Stimulated activated CD8-positive, alpha-beta memory T cell treated with anti-CD3 and anti-CD28 coated beads, Interleukin-12 subunit alpha, Interleukin-12 subunit beta, amount 100 ng/mL, for 24 hours (primary cell): ENCODE data around the gene SIRPA.
"Not testable (repeated sequence)": the region's sequence is repeated elsewhere in the genome, so short reads cannot be mapped to it uniquely, and the experiment has no call there.

Source experiments
- DNase-seq: peaks from one replicate; pipeline ENCODE4 v3.0.0-alpha.2; 2020; ENCODE audit errors: extremely low read depth

Gene SIRPA

DNA sequence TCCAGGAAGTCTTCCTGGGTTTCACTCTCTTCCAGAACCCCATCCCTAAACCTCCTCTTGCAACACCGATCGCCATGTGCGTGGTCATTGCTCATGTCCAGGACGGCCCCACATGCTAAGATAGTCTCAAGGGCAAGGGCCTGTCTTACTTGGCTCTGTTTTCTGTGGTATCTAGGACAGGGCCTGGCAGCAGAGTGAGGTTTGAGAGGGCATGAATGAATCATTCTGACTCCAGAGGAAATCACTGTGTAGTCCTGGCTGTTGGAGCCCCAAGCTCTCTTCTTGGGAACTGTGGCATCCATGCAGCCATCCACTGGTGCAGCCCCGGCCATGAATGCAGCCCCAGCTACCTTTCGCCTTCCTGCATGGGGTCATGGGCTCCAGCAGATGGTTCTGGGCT lies 12.4 kb downstream of the SIRPA start:
- DNase-seq: no peak

DNA sequence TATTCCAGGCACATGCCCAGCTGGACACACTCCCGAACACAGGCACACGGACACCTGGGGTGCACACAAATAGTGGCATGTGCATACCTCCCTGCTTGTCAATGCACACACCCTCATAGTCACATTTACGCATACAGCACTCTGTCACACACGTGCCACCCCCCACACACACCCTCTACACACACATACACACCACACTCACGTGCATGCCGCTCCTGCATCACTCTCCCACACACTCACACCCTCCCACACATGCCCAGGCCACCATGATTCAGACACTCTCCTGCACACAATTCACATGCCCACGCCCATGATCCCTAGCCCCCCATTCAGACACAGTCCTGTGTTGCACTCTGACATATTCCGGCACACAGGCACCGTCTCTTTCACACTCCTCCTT lies 13.0 kb downstream of the SIRPA start:
- DNase-seq: no peak

DNA sequence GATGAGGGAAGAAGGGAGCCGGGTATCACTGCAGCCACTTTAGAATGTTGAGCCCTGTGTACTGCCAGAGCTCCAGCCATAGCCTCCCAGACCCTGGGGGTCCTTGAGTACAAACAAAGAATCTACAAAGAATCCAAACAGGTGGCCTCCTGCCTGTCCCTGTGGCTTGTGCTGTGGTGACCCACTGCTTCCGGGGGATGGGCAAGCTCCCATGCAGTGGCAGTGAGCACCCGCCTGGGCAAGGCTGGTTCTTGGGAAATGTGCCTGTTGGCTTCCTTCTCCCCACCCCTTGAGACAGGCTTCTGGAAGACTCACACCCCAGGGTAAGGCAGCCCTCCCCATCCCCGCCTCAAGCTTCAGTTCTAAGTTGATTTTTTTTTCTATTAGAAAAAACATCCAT lies 13.9 kb downstream of the SIRPA start:
- DNase-seq: no peak

DNA sequence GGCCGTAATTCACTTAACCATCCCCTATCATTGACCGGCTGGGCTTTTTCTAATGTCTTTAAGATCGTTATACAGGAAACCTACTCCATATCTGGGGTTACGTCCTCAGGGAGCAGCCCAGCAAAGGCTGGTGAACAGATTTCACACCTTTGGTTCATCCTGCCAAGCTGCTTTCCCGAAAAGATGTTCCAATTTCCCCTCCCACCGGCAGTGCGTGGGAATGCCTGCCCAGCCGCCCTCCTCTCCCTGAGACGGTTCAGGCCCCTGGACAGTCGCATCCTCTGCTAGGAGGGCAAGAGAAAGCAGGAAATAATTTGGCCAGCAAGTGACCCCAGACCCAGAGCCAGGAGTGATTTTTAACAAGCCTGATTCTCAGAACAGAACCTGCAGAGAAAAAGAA lies 16.3 kb downstream of the SIRPA start:
- no peak for DNase-seq

DNA sequence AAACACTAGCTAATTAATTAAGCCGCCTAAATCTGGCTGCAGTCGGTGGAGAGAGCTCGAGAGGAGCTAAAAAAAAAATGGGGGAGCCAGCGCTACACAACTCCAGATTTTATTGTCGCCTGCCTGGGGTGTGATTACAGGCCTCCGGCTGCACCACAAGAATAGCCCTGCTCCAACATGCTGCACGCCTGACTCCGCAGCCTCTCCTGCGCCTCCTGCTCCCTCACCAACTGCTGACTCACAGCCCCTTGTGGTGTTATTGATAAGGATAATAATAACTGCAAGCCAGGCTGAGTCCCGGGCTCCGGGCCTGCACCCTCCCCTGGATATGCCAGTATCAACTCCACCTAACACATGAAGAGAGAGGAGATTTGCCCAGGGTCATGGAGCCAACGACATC lies 16.8 kb downstream of the SIRPA start:
- no peak for DNase-seq

DNA sequence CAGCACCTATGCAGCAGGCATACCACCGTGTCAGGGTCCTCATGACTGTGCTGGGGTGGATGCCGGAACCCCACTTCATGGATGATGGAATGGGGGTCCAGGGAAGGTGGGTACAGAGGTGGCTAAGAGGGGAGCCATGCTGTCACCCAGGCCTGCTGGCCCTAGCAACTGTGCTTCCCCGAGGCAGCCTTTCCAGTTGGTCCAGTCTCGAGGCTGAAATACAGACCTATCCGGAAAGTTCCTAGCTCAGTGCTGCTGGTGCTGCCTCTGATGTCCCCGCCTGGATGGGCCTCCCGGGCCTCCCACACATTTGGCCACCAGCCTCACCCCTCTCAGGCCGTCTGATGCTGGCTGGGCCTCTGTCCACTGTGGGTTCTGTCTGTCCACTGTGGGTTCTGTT lies 17.4 kb downstream of the SIRPA start:
- DNase-seq: no peak

DNA sequence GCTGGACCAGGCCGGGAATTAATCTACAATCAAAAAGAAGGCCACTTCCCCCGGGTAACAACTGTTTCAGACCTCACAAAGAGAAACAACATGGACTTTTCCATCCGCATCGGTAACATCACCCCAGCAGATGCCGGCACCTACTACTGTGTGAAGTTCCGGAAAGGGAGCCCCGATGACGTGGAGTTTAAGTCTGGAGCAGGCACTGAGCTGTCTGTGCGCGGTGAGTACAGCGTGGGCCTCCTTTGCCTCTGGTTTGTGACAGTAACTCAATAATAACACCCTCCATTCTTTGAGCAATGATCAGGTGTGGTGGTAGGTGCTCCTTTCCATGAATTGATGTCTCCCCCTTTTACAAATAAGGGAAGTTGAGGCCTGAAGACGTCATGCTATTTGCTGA lies 20.0 kb downstream of the SIRPA start:
- DNase-seq: not testable (repeated sequence)

DNA sequence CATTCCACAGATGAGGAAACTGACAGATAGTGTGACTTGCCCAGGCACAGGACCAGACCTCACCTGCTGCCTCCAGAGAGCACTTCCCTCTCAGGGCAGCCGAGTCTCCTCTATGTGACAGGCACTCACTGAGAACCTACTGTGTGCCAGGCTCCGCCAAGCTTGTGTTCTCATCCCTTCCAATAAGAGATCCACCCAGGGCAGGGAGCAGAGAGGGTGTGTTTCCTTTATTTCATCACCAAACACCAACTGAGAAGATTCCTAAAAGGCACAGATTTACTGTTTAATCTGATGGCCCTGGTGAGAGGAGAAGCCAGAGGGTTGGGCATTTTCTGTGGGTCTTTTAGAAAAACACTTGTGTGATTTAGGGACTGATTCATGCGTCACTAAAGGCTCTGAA lies 20.5 kb downstream of the SIRPA start:
- DNase-seq: no peak

DNA sequence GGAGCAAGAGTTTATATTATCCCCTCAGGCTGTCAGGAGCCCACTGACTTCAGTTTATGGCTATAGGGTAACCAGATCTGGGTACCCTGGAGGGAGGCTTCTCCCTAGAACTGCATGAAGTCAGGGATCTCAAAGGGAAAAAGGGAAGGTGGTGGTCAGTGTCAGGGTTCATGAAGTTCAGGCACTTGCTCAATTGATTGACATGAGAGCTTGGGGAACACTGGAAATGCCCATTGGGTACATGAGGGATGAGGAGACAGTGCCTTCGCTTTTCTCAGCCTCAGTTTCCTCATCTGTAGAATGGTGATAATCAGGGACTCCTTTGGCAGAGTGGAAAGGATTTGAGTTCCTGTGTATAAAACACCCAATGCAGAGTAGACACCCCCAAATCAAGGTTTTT lies 22.6 kb downstream of the SIRPA start:
- no peak for DNase-seq

DNA sequence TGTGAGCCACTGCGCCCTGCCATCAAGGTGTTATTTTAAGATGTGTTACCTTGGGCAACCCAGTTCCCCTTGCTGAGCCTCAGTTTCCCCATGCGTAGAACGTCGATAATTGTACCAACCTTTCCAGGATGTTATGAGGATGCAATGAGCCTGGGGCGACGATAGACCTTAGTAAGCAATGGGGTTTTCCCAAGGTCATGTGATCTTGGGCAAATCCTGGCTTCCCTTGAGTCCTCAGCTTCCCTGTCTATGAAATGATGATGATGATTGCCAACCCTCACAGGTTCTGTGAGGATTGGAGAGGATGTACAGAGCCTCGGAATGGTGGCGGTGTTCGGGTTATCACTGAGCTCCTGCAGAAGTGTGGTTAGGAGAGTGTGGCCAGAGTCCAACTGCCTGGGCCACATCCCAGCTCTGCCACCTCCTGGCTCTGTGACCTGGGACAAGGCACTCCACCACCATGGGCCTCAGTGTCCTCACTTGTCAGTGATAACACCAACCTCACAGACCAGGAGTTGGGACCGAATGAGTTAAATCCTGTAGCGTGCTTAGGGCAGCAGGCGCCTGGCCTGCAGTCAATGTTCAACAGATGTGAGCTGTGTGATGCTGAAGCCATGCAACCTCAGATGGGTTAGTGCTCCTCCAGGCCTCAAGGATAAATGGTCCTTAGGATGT lies 23.4 kb downstream of the SIRPA start:
- DNase-seq: no peak

DNA sequence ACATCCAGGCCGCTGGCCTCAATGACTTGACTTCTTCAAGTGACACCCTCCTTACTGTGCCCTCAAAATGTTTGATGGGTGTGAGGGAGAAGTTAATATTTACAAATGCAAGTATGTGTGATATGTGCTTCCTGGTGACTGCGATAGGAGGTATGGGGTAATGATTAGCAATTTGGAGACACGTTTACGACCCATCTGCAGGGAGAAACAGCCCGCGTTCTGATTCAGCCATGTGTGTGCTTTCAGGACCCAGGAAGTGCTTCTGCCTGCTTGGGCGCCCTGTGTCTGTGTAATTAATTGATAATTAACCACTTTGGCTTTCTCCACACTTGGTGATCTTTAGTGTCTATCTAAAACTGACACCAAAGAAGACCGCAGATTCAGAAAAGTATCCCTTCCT lies 25.0 kb downstream of the SIRPA start:
- no peak for DNase-seq

DNA sequence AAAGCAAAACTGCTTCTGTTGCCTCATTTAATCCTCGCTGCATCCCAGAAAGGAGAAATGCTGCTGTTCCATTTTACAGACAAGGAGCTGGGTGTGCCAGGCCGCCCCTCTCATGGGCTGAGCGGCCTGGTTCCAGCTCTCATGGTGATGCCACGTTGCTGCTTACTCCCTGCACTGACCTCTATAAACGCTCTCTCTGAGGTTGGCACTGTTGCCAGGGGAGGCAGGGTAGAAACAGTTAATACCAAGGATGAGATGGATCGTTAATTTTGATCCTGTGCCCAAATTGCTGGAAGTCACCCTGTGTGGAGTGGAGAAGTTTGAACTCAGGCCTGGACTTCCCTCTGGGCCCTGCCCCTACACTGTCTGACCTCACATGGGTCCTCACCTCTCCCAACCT lies 25.6 kb downstream of the SIRPA start:
- DNase-seq: no peak

DNA sequence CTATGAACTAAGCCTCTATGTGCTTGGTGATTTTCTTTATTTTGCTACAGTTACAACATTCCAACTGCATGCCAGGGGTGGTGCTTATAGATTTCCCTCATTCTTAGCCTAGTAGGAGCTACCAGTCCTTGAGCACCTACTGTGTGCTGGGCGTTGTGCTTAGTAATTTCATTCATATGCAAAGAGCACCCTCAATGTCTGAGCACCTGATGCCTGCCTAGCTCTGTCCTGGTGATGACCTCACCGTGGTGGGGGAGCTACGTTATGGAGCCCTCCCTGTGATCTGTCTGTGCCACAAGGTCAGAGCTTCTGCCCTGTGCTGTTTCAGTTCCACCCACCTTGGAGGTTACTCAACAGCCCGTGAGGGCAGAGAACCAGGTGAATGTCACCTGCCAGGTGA lies 26.8 kb downstream of the SIRPA start:
- not testable (repeated sequence) for DNase-seq

DNA sequence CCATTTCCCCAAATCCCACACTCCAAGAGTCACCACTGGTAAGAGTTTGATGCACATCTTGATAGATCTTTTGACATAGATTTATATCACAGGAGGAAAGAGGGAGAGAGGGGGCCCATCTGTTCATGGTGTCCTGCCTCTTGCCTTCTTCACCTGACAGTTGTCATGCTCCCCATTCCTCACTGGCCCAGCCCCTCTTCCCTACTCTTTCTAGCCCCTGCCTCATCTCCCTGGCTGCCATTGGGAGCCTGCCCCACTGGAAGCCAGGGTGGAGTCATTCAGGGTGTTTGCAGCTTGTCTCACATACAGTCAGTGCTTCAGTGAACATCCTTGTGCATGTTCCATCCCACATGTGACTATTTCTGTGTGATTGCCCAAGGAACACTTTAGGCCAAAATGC lies 27.6 kb downstream of the SIRPA start:
- no peak for DNase-seq

DNA sequence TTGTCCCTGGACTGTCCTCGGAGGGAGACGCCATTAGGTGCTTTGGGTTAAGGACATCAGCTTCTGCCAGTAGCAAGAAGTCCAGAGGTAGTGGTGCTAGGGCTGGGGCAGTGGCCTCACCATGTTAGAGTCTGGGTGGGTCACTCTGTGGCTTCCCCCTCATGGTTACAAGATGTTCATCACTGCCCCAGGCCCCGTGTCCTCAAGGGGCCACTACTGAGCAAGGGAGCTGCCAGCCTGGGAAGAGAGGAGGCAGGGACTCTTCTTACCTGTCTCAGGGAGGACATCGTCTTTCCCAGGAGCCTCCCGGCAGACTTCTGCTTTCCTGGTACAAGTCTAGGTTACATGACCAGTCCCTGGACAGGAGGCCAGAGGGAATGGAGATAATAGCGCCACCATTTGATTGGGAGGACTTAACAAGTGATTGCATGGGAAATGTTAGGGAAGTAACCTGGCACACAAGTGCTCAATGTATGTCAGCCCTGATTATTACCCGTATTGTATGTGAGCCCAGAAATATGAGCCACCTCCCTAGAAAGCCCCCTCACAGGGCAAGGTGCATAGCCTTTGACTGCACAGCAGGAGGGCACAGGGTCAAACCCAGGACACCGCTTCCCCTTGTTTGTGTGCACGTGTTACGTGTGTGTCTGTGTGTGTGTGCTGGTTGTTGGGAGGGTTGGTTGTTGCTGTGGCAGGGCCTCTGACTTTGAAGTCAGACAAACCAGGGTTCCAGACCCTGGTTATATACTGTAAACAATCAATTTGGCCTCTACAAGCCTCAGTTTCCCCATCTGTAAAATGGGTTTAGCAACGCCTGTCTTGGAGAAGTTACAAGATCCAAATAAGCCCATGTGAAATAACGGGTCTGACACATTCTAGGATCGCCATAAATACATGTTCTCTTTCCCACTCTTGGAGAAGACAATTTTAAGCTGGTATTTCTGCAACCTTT lies 30.0 kb downstream of the SIRPA start:
- no peak for DNase-seq

DNA sequence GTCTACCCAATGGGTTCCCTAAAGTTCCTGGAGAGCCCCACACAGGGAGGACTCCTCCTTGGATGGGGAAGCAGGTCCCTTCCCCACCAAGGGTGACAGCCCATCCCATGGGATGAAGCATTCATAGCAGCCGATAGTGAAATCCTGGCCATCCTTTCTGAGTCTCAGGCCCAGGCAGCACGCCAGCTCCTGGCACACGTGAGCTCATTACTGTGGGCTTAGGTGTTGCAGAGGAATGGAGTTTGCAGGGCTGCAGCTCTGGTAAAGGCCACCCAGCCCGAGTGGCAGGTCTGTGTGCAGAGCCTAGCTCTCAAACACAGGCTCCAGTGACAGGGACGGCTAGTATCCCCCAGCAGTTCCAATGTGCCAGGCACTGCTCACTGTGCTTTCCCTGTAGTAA lies 31.0 kb downstream of the SIRPA start:
- DNase-seq: no peak

DNA sequence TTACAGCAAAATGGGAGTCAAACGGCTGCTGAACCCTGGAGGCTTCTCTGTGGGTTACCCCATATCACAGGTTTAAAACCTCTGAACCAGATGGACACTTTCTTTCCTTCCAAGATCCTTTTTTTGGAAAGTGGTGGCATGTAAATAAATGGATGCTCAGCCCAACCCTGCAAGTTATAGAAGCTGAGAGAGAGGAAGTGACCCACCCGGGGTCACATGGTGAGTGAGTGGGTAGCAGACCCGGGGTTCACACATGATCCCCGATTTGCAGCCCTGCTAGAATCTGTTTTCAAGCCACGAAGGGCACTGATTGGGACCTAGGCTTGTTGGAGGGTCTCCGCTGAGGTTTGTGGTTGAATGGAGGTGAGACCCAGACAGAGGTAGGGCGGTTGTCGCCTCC lies 32.0 kb downstream of the SIRPA start:
- DNase-seq: no peak

DNA sequence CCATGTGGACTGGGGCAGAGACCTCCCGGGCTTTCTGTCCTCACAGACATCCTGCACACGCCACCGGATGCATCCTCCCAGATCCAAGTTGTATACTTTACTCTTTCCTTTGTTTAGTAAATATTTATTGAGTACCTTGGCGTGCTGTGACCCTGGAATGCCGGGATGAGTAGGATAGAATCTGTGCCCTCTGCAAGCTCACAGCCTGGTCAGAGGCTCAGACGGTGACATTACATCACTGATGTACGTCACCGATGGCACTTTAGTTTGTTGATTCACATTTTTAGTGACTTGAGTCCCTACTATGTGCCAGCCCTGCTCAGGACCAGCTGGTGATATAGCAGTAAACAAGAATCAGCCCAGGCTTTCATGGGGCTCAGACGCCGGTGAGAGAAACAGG lies 32.9 kb downstream of the SIRPA start:
- no peak for DNase-seq

DNA sequence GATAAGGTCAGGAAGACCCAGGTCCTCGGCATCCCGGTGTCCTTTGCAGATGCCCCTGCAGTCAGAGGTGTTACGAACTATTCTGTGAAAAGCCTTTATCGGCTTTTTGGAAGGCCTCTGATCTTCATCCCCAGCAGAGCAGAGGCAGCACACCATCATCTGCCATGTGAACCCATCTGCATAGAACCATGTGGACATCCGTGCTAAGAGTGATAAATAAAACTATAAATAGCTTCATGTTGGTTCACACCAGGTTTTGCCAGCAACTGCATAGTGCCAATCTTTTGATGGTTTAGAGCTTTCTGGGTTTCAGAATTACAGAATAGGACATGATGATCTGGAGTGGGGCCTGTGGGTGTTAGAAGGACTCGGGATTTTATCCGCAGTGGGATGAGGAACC lies 33.6 kb downstream of the SIRPA start:
- no peak for DNase-seq

DNA sequence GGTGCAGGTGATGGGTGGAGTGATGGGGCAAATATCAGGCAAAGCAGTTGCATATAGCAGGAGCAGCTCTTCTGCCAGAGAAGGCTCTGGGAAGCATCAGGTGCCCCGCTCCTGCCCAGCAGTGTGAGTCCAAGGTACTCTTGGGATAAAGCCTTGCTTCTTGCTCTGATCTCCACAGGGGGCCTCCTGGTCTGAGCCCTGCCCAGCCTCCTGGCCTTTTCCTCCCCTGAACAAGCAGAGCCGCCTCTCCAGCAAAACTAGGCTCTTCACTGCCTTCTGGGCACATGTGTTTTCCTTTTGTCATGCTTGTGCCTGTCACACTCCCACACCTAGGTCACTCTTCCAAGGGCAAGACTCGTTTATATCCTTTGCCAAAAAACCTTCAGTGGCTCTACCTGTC lies 34.3 kb downstream of the SIRPA start:
- no peak for DNase-seq

DNA sequence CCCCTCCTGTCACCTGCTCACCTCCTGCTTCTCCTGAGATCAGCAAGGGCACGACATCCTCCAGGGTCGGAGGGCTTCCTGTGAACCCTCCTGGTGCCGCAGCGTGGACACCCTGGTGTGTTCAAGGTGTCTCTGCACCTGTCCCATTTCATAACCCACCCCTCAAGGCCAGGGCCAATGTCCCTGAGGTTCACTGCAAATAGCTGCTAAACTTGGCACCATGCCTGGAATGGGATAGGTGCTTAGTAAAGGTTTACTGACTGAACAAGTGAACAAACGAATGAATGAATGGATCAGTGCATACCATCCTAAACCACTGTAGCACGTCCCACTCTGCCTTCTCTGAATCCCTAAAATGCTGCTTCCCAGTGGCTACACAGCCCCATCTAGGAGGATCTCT lies 35.0 kb downstream of the SIRPA start:
- DNase-seq: no peak

DNA sequence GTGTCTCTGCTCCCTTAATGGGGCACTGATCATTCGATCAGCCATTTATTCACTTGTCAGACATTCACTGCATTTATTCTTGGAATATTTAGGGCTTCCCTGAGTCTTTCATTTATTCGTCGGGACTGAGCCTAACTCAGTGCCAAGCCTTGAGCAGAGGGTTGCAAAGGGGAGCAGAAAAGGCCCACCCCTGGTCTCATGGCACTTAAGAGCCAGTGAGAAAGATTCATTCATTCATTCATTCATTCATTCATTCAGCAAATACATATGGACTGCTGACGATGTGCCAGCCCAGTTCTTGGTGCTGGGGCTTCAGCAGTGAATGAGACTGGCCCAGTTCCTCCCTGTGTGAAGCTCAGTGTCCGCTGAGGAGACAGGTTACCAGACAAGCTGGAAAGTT lies 36.6 kb downstream of the SIRPA start:
- DNase-seq: no peak

DNA sequence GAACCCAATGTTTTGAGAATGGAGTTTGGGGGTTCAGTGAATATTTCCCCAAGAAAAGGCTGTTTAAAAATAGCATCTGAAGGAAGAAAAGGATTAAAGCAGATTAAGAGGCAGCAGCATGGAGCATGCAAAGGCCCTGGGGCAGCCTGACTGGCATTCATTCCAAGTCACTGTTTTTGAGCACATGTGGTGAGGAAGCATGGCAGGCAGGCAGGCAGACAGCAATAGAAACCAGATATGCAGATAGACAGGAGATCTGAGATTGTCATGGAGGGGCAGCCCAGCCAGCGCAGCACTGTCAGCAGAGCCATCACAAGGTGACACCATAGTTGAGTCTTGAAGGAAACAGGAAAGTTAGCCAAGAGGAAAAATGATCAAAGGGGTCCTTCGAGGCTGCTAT lies 37.8 kb downstream of the SIRPA start:
- no peak for DNase-seq
